HG02870 (cell line): ENCODE data around the gene TF.
"Not testable (repeated sequence)": the region's sequence is repeated elsewhere in the genome, so short reads cannot be mapped to it uniquely, and the experiment has no call there.

Experiments
- ATAC-seq: cut with Tn5 transposase; IDR thresholded peaks from one replicate; pipeline ENCODE4 v1.9.1; 2021; ENCODE audit warnings: mild to moderate bottlenecking, moderate library complexity; ENCODE audit not compliant: unreplicated experiment

TF gene

GRCh38 chr3:133745981-133746711, at the start of gene TF:
TSS of gene TF (plus strand) at chr3:133746393. CDS start at chr3:133746441, 48 bp downstream.
- no peak for ATAC-seq

- ATAC-seq = no peak
Measured at GRCh38 chr3:133697960-133698359, 48.2 kb upstream of the TF start.

- ATAC-seq = no peak
Measured at GRCh38 chr3:133699467-133699866, 46.7 kb upstream of the TF start.

- ATAC-seq = no peak
Measured at GRCh38 chr3:133699903-133700302, 46.3 kb upstream of the TF start.

- no peak for ATAC-seq
Measured at GRCh38 chr3:133700351-133700750, 45.8 kb upstream of the TF start.

- ATAC-seq = no peak
Measured at GRCh38 chr3:133701435-133702358, 44.5 kb upstream of the TF start.

- ATAC-seq = no peak
Measured at GRCh38 chr3:133703915-133704314, 42.3 kb upstream of the TF start.

- no peak for ATAC-seq
Measured at GRCh38 chr3:133706033-133706432, 40.2 kb upstream of the TF start.

GRCh38 chr3:133709139-133709750, 36.9 kb upstream of the TF start:
- no peak for ATAC-seq

GRCh38 chr3:133711013-133711412, 35.2 kb upstream of the TF start:
- ATAC-seq = no peak

GRCh38 chr3:133712017-133712416, 34.2 kb upstream of the TF start:
- no peak for ATAC-seq

GRCh38 chr3:133713347-133713746, 32.8 kb upstream of the TF start:
- ATAC-seq = no peak

GRCh38 chr3:133717424-133717823, 28.8 kb upstream of the TF start:
- no peak for ATAC-seq

- ATAC-seq = no peak
Measured at GRCh38 chr3:133722935-133723334, 23.3 kb upstream of the TF start.

- no peak for ATAC-seq
Measured at GRCh38 chr3:133730993-133731392, 15.2 kb upstream of the TF start.

GRCh38 chr3:133732231-133732630, 14.0 kb upstream of the TF start:
- ATAC-seq = not testable (repeated sequence)

- ATAC-seq = no peak
Measured at GRCh38 chr3:133733226-133733625, 13.0 kb upstream of the TF start.

- ATAC-seq = no peak
Measured at GRCh38 chr3:133734305-133734704, 11.9 kb upstream of the TF start.

GRCh38 chr3:133742351-133743091, 3.7 kb upstream of the TF start:
- no peak for ATAC-seq

GRCh38 chr3:133744241-133744640, 2.0 kb upstream of the TF start:
- no peak for ATAC-seq

- no peak for ATAC-seq
Measured at GRCh38 chr3:133745108-133745507, 1.1 kb upstream of the TF start.
